GM12878 (cell line): ENCODE measurements around the gene LIMS2. TPM values are rescaled to one million over a fixed set of nuclear protein-coding genes. Genes with fewer than 3 reads are reported as not detected.

Experiments
- BMI1 ChIP-seq: fragments of 450-650 bp; IDR thresholded peaks from 2 replicates; pipeline ENCODE4 v1.6.1; 2016; ENCODE audit warnings: mild to moderate bottlenecking, moderate library complexity, borderline replicate concordance
- CHD1 ChIP-seq: IDR thresholded peaks from 2 replicates; pipeline ENCODE4 v1.6.1; 2012; ENCODE audit warnings: low read depth, low read length, improper control_type of control experiment
- FOXK2 ChIP-seq: fragments of 450-650 bp; IDR thresholded peaks from 2 replicates; pipeline ENCODE4 v1.6.1; 2017; ENCODE audit warnings: mild to moderate bottlenecking, moderate library complexity
- FOXM1 ChIP-seq: IDR thresholded peaks from 2 replicates; pipeline ENCODE4 v1.6.1; 2012; ENCODE audit warnings: low read depth, mild to moderate bottlenecking, inconsistent platforms, low read length, moderate library complexity
- KDM1A ChIP-seq: fragments of 200-600 bp; sonication (generic); IDR thresholded peaks from 2 replicates; pipeline ENCODE4 v1.6.1; 2016; ENCODE audit warnings: borderline replicate concordance
- POLR2AphosphoS2 ChIP-seq: IDR thresholded peaks from 2 replicates; pipeline ENCODE4 v1.6.1; 2011; ENCODE audit warnings: low read depth, mild to moderate bottlenecking, low read length, improper control_type of control experiment, moderate library complexity
- POU2F2 ChIP-seq: IDR thresholded peaks from 3 replicates; pipeline ENCODE4 v1.6.1; 2011; ENCODE audit warnings: low read depth, mild to moderate bottlenecking, low read length, borderline replicate concordance
- RAD21 ChIP-seq: IDR thresholded peaks from 2 replicates; pipeline ENCODE4 v1.6.1; 2011; ENCODE audit warnings: mild to moderate bottlenecking, low read depth, low read length, moderate library complexity; ENCODE audit not compliant: insufficient read depth
- RB1 ChIP-seq: fragments of 450-650 bp; formaldehyde crosslinking; IDR thresholded peaks from 2 replicates; pipeline ENCODE4 v1.6.1; 2017; ENCODE audit warnings: mild to moderate bottlenecking, borderline replicate concordance
- RFX5 ChIP-seq: IDR thresholded peaks from 2 replicates; pipeline ENCODE4 v1.6.1; 2011; ENCODE audit warnings: low read depth, low read length, improper control_type of control experiment
- SMARCA5 ChIP-seq: fragments of 450-650 bp; IDR thresholded peaks from 2 replicates; pipeline ENCODE4 v1.6.1; 2017; ENCODE audit warnings: mild to moderate bottlenecking
- SRF ChIP-seq, 2 experiments: IDR thresholded peaks; 2 replicates each; pipeline ENCODE4 v1.6.1; 2011; ENCODE audit warnings: low read depth in 2 of 2, low read length in 2 of 2, mild to moderate bottlenecking in 1 of 2, moderate library complexity in 1 of 2
- ZNF217 ChIP-seq: fragments of 450-650 bp; IDR thresholded peaks from 2 replicates; pipeline ENCODE4 v1.6.1; 2017; ENCODE audit warnings: antibody characterized with exemption, mild to moderate bottlenecking
- ZNF592 ChIP-seq: fragments of 450-650 bp; IDR thresholded peaks from 2 replicates; pipeline ENCODE4 v1.6.1; 2017; ENCODE audit warnings: mild to moderate bottlenecking, moderate library complexity
- polyA plus RNA-seq, 11 experiments: library from polyadenylated mRNA; depleted of rRNA in 4 of 11; unstranded in 6 of 11; stranded (reverse) in 5 of 11; fragments of >200 nt; fragmentation: Nextera tagmentation in 4 of 11; fragmentation: Illumina TruSeq in 1 of 11; extraction: Ambion mirVana in 4 of 11; extraction: Trizol in 1 of 11; gene quantifications; 1 replicate in 1 of 11; 2 replicates in 10 of 11; pipeline versions ENCODE4 v1.2.1 to v1.2.3, GENCODE V29; 2011 to 2016; ENCODE audit warnings: inconsistent platforms in 2 of 11, missing spikeins in 2 of 11, low read depth in 1 of 11
- total RNA-seq, 4 experiments: library from RNA; depleted of rRNA in 3 of 4; stranded (reverse); fragments of >200 nt in 3 of 4; fragmentation: Illumina TruSeq in 1 of 4; extraction: Trizol in 1 of 4; gene quantifications; 2 replicates each; pipeline versions ENCODE4 v1.2.1 to v1.2.3, GENCODE V29; 2013 to 2021
- TF ChIP-seq, protein P1 (sequence below): fragments of 450-650 bp; IDR thresholded peaks from 2 replicates; pipeline ENCODE4 v1.6.1; 2018; ENCODE audit warnings: mild to moderate bottlenecking, low read depth, moderate library complexity; ENCODE audit not compliant: partially characterized antibody

LIMS2 gene
- total and polyA plus RNA-seq, 10 of the 15 experiments (the other 5 are each of a cell fraction or from before 2014, with no cell fraction given) = 0.06 to 0.81 (median 0.16) TPM; not detected in 2

DNA sequence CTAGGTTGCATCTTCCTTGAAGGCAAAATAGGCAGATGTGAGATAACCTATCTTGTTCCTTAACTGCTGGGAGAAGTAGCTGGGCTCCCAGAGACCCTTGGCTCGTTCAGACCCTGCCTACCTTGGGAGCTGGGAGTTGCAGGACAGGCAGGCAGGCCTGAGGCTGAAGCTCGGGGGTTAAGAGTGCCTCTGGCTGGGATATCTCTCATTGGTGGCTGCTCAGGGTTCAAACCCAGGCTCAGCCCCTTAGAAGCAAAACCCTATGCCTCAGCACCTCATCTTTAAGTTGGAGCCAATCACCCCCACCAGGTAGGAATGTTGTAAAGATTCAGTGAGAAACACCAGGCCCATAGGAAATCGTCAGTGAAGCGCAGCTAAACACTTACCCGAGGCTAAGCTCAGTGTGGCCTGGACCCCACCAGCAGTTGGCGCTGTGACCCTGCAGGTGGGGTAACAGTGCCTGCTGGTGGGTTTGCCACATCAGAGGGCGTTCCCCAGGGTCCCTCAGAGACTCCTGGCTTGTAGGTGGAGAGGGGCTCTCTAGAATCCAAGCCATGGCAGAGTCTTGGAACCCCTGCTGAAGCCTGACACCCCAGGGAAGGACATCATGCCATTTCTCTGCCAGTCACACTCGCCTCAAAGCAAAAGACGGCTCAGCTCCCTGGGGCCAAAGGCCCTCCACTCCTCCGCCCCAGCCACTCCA, 84.0 kb downstream of the LIMS2 start (continued):
- TF ChIP-seq, protein P1, sequence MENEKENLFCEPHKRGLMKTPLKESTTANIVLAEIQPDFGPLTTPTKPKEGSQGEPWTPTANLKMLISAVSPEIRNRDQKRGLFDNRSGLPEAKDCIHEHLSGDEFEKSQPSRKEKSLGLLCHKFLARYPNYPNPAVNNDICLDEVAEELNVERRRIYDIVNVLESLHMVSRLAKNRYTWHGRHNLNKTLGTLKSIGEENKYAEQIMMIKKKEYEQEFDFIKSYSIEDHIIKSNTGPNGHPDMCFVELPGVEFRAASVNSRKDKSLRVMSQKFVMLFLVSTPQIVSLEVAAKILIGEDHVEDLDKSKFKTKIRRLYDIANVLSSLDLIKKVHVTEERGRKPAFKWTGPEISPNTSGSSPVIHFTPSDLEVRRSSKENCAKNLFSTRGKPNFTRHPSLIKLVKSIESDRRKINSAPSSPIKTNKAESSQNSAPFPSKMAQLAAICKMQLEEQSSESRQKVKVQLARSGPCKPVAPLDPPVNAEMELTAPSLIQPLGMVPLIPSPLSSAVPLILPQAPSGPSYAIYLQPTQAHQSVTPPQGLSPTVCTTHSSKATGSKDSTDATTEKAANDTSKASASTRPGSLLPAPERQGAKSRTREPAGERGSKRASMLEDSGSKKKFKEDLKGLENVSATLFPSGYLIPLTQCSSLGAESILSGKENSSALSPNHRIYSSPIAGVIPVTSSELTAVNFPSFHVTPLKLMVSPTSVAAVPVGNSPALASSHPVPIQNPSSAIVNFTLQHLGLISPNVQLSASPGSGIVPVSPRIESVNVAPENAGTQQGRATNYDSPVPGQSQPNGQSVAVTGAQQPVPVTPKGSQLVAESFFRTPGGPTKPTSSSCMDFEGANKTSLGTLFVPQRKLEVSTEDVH = no peak
- TF ChIP-seq POU2F2 (peak; percentile 65; the same call in 1 of the 3 replicates), ZNF592 (peak; percentile 59; the same call in 1 of the 2 replicates), POLR2AphosphoS2 (no peak), RFX5 (no peak), BMI1 (no peak), KDM1A (no peak), RAD21 (peak; percentile 97), CHD1 (no peak), ZNF217 (no peak), SMARCA5 (no peak), FOXK2 (no peak), RB1 (peak; percentile 41; the same call in 1 of the 2 replicates), SRF (IDR thresholded peaks at IDR 0.05; ENCODE audit: low read depth in 2 of 2, low read length in 2 of 2) (no peak), FOXM1 (no peak)
